Kidney epithelial cell (primary cell): ENCODE data around the gene LIG1. TPM values are rescaled to one million over a fixed set of nuclear protein-coding genes. Genes with fewer than 3 reads are reported as not detected.
A peak's percentile ranks its signal among the peaks of the same experiment; 100 is the strongest.
"Not testable (repeated sequence)": the region's sequence is repeated elsewhere in the genome, so short reads cannot be mapped to it uniquely, and the experiment has no call there.

Experiments used
- DNase-seq: peaks from one replicate; pipeline ENCODE4 v3.0.0-alpha.2; 2010; ENCODE audit warnings: low read depth
- H3K27me3 ChIP-seq: 2 replicates; pipeline ENCODE4 v1.6.0; 2011; ENCODE audit warnings: low read length; ENCODE audit not compliant: control insufficient read depth, insufficient read depth
- H3K36me3 ChIP-seq: 2 replicates; pipeline ENCODE4 v1.5.1; 2011; ENCODE audit warnings: low read length; ENCODE audit not compliant: control insufficient read depth, insufficient read depth
- H3K4me3 ChIP-seq: 2 replicates; pipeline ENCODE4 v1.5.1; 2011; ENCODE audit warnings: low read depth, mild to moderate bottlenecking, control low read depth, low read length
- CTCF ChIP-seq: IDR thresholded peaks from 2 replicates; pipeline ENCODE4 v1.5.1; 2011; ENCODE audit warnings: mild to moderate bottlenecking, moderate library complexity, low read length, control low read depth, inconsistent platforms; ENCODE audit not compliant: insufficient read depth, poor library complexity, severe bottlenecking
- total RNA-seq: library from RNA; depleted of rRNA; stranded (reverse); fragments of >200 nt; gene quantifications from 2 replicates; pipeline ENCODE4 v1.2.3, GENCODE V29; 2015

LIG1 gene
- total RNA-seq, 1 donor from 2014 or later, result 15.0 TPM

- Histone ChIP-seq H3K4me3 (no peak overlapping the region), H3K27me3 (no peaks in the 10 kb centered on the region), H3K36me3 (no peaks in the 10 kb centered on the region)
- TF ChIP-seq CTCF, result no peak
- no peak for DNase-seq
Measured at GRCh38 chr19:48103922-48104321, 66.2 kb downstream of the LIG1 start.

GRCh38 chr19:48102870-48103751, 67.0 kb downstream of the LIG1 start:
- DNase-seq, result no peak
- peak; percentile 45 for TF ChIP-seq CTCF
- Histone ChIP-seq H3K36me3 (no peaks in the 10 kb centered on the region), H3K4me3 (no peak overlapping the region), H3K27me3 (no peaks in the 10 kb centered on the region)

- DNase-seq, result no peak
- no peak for TF ChIP-seq CTCF
- Histone ChIP-seq H3K27me3 (no peaks in the 10 kb centered on the region), H3K4me3 (no peak overlapping the region), H3K36me3 (no peaks in the 10 kb centered on the region)
Measured at GRCh38 chr19:48095612-48096175, 74.5 kb downstream of the LIG1 start.

GRCh38 chr19:48094855-48095203, 75.3 kb downstream of the LIG1 start:
- Histone ChIP-seq H3K27me3 (no peaks in the 10 kb centered on the region), H3K4me3 (no peak overlapping the region), H3K36me3 (no peaks in the 10 kb centered on the region)
- no peak for DNase-seq
- TF ChIP-seq CTCF, result no peak

GRCh38 chr19:48094129-48094854, 75.9 kb downstream of the LIG1 start:
- Histone ChIP-seq H3K4me3 (no peak overlapping the region), H3K27me3 (no peaks in the 10 kb centered on the region), H3K36me3 (no peaks in the 10 kb centered on the region)
- DNase-seq, result no peak
- TF ChIP-seq CTCF, result no peak

GRCh38 chr19:48091111-48091718, 78.9 kb downstream of the LIG1 start:
- not testable (repeated sequence) for H3K27me3 ChIP-seq, H3K36me3 ChIP-seq, H3K4me3 ChIP-seq, DNase-seq
